NOMO-1 (cell line): Measurements from ENCODE around the gene ZNF775.
A peak's percentile ranks its signal among the peaks of the same experiment; 100 is the strongest.

ENCODE experiments used
- DNase-seq, 2 experiments: peaks; one replicate each; lab custom pipeline; 2025; ENCODE audit not compliant: unreplicated experiment in 2 of 2; lab: John Stamatoyannopoulos, UW

ZNF775 gene

DNA sequence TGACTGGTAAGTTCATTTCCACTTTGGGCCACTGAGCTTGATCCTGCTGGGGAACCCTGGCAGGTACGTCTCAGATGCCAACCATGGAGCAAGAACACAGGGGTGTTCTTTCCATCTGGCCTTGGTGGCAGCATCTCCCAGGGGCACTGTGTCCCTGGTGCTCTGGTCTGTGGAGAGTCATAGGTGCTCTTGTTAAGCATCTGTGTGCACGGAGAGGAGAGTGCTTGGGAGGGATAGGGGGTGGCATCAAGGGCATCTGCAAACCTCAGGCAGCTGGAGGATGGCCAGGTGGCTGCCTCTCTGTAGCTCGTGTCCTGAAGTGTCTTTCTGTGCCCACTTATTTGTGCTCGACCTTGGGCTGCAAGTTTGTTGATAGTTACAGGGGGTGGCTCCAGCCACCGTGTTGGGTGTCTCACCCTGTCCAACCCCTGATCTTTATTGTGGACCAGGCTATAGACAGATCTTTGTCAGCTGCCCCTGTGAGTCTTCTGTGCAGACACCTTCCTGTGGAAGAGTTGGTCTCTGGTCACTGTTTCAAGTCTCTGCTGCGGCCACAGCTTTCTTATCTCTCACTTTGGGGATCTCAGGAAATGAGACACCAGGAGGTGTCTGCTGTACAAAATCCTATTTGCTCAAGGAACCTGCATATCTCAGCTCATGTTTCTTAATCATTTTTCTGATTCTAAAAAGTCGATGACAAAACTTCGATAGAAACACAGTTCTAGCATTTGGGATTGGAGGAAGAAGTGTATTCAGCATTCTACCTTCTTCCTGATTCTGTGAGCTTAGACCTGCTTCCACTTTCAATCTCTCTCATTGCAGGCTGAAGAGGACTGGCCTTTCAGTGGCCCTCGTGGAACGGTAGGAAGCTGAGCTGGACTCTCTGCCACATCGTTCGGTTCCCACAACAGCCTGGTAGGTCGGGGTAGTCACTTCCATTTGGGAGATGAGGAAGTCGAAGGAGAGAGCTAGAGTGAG lies 54.1 kb downstream of the ZNF775 start:
- peak in 1 of 2 experiments; percentile 37 for DNase-seq

DNA sequence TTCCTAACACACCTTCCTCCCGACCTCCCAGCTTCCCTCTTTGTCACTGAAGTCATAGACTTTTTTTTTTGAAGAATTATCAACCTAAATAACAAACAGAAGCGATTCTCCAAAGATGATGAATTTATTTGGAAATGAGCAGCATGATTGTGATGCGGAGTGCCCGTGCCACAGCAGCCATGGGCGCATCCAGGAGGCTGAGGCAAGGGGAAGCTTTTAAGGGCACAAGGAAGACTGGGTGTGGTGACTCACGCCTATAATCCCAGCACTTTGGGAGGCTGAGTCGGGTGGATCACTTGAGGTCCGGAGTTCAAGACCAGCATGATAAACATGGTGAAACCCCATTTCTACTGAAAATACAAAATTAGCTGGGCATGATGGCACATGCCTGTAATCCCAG lies 55.1 kb downstream of the ZNF775 start:
- DNase-seq, result no peak

DNA sequence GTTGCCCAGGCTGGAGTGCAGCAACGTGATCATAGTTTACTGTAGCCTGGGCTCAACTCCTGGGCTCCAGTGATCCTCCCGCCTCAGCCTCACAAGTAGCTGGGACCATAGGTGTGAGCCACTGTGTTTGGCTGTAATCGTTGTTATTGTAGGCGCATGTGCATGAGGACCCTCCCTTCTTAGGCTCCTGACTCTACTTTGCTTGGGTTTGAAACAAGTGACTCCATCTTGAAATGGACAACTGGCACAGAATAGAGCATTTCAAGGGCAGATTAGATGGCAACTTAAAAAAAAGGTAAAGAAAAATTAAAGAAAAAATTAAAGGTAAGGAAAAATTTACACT lies 55.9 kb downstream of the ZNF775 start:
- DNase-seq, result no peak

DNA sequence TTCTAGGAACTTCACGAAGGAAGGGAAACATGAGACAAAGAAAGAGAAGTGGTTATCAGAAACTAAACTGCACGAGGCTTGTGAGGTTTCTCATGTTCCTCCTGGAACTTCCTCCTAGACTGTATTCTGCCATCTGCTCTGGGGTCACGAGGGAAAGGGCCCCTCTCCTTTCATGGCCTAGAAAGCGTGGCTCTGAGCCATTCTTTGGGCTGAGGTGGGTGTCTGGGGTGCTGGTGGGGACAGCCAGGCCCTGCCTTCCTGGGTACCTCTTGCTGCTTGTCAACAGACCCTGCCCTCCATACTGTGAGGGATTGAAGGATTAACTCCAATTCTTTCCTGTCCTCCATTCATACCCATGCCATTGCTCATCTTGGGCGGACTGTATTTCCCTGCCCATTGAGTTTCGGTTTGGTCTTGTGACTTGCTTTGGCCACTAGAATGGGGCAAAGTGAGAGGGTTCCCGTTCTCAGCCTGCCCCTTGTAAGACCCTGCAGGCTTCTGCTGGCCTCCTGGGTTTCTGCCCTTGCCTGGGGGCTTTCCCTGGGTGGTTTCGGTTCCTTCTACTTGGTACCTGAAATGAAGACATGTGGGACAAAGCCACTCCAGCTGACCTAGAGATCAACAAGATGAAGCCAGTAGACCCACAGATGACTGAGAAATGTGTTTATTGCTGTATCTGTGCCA lies 56.4 kb downstream of the ZNF775 start:
- DNase-seq, result peak; percentile 42 to 68

GRCh38 chr7:150439967-150440366 lies 60.8 kb downstream of the ZNF775 start:
- no peak for DNase-seq

DNA sequence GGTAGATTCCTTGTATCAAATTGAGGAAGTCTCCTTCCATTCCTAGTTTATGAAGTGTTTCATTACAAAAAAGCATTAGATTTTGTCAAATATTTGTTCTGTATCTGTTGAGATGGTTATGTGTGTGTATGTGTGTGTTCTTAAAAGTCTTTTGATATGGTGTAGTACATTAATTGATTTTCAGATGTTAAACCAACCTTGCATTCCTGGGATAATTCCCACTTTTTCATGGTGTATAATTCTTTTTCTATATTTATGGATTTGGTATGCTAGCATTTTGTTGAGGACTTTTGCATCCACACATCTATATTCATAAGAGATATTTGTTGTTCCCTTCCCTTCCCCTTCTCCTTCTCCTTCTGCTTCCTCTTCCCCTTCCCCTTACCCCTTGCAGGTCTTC lies 62.4 kb downstream of the ZNF775 start:
- DNase-seq, result no peak

DNA sequence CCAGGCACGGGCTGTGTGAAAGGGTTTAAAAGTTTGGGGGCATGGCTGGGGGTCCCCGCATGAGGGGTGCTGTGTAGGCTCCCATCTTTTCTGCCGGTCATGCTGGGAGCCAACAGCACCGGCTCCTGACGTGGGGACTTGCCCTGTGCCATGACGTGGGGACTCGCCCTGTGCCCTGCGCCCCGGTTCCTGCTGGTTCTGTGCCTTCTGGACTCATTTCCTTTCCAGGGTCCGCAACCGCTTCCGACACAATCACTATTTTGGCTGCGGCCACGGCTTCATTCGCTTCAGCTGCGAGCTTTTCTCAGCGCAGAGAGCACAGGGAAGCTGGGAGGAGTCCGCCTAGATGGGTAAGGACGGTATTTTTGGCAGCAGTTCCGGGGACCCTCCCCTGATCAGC lies 63.7 kb downstream of the ZNF775 start:
- no peak for DNase-seq

DNA sequence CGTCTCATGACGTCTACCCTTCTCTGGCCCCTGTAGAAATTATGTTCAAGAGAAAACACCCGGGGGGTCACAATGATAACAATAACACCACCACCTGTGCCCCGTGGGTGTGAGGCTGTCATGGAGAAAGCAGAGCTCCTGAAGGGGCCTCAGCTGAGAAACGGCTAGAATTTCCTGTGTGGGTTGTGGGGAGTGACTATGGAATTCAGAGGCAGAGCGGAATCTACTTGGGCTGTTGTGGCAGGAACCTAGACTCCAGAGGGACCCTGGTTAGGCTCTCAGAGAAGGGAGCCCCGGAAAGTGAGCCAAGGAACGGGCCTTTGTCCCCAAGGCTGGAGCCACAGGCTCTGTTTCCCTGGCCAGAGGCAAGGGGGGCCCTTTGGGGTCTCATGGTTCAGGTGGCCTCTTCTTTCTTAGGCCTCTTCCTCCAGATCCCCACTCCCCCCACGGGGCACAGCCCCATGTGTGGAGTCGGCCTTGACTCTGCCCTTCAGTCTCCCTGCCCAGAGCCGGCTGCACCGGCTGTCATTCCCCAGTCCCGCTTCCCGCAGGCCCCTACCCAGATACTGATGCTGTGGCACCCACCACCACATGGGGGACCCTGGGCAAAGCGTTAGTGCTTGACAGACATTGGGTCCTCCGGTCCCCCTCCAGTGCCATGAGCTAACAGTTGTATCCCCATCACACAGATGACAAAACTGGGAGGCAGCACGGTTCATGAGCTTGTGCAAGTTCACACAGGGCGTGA lies 64.8 kb downstream of the ZNF775 start:
- no peak for DNase-seq

- no peak for DNase-seq
These were observed 65.7 kb downstream of the ZNF775 start for GRCh38 chr7:150444674-150445365.

DNA sequence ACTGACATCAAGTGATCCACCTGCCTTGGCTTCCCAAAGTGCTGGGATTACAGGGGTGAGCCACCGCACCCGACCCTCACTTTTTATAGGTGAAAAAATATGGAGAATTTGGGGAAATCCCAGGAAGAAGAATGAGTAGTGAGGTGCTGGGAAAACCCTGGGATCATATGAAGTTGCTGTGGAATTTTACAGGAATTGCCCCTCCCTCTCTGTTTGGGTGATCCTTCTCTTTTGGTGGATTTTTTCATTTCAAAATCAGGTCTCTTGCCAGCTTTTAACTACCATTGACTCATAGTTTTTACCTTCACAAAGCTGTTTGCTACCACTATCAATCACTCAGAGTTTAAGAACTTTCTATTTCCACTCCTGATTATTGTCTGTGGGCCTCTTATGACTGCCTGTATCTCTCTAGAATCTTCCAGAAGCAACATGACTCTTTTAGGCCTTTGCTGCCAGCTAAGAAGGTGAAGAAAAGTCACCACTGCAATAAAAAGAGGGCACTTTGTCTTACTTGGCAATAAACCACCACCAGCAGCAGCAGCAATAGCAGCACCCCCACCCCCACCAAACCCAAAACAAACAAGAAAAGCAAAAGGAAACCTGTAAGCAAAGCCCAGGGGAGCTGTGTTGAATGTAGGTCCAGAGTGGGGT lies 67.3 kb downstream of the ZNF775 start:
- no peak for DNase-seq
